PC-9 (cell line): ENCODE results near the gene EMILIN3.

ENCODE experiments used
- EZH2 ChIP-seq: fragments of 200-600 bp; sonication (generic); IDR thresholded peaks from 2 replicates; pipeline ENCODE4 v1.8.0; 2017; ENCODE audit warnings: antibody characterized with exemption, low read depth
- TF ChIP-seq, protein P1 (sequence below): fragments of 200-600 bp; sonication (generic); conservative IDR thresholded peaks from 2 replicates; pipeline ENCODE4 v1.6.1; 2017; ENCODE audit warnings: mixed run types, antibody characterized with exemption, mild to moderate bottlenecking, moderate library complexity

GRCh38 chr20:41371371-41371770 is 4.8 kb upstream of the EMILIN3 start:
- TF ChIP-seq, protein P1, sequence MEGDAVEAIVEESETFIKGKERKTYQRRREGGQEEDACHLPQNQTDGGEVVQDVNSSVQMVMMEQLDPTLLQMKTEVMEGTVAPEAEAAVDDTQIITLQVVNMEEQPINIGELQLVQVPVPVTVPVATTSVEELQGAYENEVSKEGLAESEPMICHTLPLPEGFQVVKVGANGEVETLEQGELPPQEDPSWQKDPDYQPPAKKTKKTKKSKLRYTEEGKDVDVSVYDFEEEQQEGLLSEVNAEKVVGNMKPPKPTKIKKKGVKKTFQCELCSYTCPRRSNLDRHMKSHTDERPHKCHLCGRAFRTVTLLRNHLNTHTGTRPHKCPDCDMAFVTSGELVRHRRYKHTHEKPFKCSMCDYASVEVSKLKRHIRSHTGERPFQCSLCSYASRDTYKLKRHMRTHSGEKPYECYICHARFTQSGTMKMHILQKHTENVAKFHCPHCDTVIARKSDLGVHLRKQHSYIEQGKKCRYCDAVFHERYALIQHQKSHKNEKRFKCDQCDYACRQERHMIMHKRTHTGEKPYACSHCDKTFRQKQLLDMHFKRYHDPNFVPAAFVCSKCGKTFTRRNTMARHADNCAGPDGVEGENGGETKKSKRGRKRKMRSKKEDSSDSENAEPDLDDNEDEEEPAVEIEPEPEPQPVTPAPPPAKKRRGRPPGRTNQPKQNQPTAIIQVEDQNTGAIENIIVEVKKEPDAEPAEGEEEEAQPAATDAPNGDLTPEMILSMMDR = no peak
- TF ChIP-seq EZH2 = no peak
